C4-2B (cell line): ENCODE measurements around the gene SEZ6L.

Source experiments
- CTCF ChIP-seq: fragments of 450-650 bp; conservative IDR thresholded peaks from 2 replicates; pipeline ENCODE4 v1.5.1; 2017; ENCODE audit warnings: mild to moderate bottlenecking
- ZFX ChIP-seq: fragments of 450-650 bp; IDR thresholded peaks from 2 replicates; pipeline ENCODE4 v1.6.1; 2017

DNA sequence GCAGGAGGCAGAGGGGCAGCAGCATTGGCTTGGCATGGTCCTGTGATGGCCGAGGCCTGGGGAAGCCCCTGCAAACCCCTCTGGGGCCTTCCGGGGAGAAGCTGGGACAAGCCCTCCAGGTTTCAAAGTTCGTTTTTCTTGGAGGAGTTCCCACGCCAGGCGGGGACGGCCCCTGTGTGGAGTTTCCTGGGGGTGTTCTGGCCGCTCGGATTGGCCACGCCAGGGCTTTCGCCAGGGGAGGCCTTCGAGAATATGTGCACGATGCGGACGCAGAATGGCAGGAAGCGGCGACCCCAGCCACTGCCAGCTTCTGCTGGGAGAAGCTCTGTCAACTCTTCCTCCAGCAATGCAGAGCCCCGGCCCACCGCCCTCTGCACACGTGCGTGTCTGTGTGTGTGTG lies 157.5 kb downstream of the SEZ6L start:
- TF ChIP-seq CTCF, result no peak
- no peak for TF ChIP-seq ZFX
